ENCODE data around the gene CFAP299. TPM values are rescaled to one million over a fixed set of nuclear protein-coding genes. Genes with fewer than 3 reads are reported as not detected.

CFAP299 gene
- total and polyA plus RNA-seq, 9 of the 15 experiments (the other 6 are each of a cell fraction or from before 2014, with no cell fraction given), result 0.09 to 3.0 (median 0.76) TPM

DNA sequence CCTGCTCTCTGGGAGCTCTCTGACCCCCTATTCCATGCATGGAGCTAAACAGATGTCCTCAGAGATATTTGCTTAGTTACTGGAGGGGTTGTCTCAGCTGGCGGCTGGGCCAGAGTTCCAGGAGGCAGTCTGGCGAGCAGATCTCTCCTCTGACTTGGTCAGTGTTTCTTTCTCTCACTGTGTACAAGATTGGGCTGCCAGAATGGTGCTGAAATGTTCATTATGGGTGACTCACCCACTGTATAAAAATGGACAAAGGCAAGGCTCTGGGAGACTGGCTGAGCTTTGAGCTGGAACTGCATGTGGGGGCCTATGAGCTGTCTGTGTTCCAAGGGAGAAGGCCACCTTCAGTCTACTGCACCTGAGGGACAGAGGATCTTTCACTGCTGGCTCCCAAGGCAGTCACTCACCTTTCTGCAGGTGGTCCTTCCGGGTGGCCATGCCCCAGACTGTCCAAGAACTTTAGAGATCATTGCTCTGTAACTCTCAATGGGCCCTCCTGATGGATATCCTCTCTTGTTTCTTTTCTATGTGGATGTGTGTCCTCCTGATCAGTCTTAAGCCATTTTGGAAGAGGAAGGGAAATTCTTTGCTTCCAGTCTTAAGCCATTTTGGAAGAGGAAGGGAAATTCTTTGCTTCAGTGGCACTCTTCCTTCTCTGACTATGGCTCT is 88.2 kb downstream of the CFAP299 start:
- no peaks in the 10 kb centered on the region for H3K9me1 ChIP-seq (ENCODE audit: control insufficient read depth, insufficient read depth, low read length)
- FAIRE-seq, result no peak
- no peaks in the 10 kb centered on the region for H3K79me2 ChIP-seq (ENCODE audit: control insufficient read depth, insufficient read depth, low read length)
- peaks cover 0 to 22% of the 10 kb centered on the region in 2 experiments; a peak in 3 of 5 replicates for H3K4me1 ChIP-seq (replicated peaks in 1 of 2; ENCODE audit: control insufficient read depth in 2 of 2, insufficient read depth in 2 of 2, low read length in 2 of 2)
- H3K9me3 ChIP-seq (replicated peaks; ENCODE audit: control insufficient read depth, insufficient read depth, low read depth, low read length), result no peaks in the 10 kb centered on the region
- no peak overlapping the region for H3K4me3 ChIP-seq
- intact Hi-C loops (cut with micrococcal nuclease) (no loop called here), in situ Hi-C loops (cut with MboI) (no loop called here)
- peak overlapping the region in 1 of 2 experiments; percentile 45; a peak in 1 of 4 replicates for H3K9ac ChIP-seq (ENCODE audit: insufficient read depth in 1 of 2, low read depth in 2 of 2, low read length in 2 of 2)
- H3K36me3 ChIP-seq (ENCODE audit: control insufficient read depth, insufficient read depth, low read length), result no peaks in the 10 kb centered on the region
- H3K4me2 ChIP-seq (ENCODE audit: insufficient read depth, low read length), result peak overlapping the region; percentile 71
- 2% methylated on average over 3 of the region's 3 CpGs for WGBS (ENCODE audit: insufficient coverage, low coverage, missing lambda C conversion rate)
- no peaks in the 10 kb centered on the region for H3K27me3 ChIP-seq (ENCODE audit: control insufficient read depth in 2 of 2, insufficient read depth in 2 of 2, low read length in 2 of 2)
- POLR2A ChIA-PET, result no interaction called here
- peak in 2 of 4 experiments; percentile 9 to 20 for DNase-seq (ENCODE audit: extremely low read depth in 1 of 4, low spot score in 3 of 4)
- H2AFZ ChIP-seq (ENCODE audit: low read depth, low read length), result peak overlapping the region; percentile 82
- H3K27ac ChIP-seq (ENCODE audit: extremely low read depth, low read depth, low read length), result peak overlapping the region; percentile 74; the same call in 2 of the 3 replicates
- CTCF ChIA-PET (ENCODE audit: low intra/inter-chr PET ratio), result no interaction called here
- no peaks in the 10 kb centered on the region for H4K20me1 ChIP-seq (replicated peaks; ENCODE audit: control insufficient read depth, insufficient read depth, low read length)
- no TSS peak for BruUV-seq (replicated peaks)
- peak; percentile 81 for ATAC-seq
- TF ChIP-seq LCOR (CRISPR knock-in tag; IDR thresholded peaks at IDR 0.05), result 0 out of 2 replicates have a peak, but pooled peaks have one; percentile 12
- TF ChIP-seq, protein P1, sequence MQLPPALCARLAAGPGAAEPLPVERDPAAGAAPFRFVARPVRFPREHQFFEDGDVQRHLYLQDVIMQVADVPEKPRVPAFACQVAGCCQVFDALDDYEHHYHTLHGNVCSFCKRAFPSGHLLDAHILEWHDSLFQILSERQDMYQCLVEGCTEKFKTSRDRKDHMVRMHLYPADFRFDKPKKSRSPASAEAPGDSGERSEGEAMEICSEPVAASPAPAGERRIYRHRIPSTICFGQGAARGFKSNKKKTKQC (CRISPR knock-in tag; IDR thresholded peaks at IDR 0.05), result no peak
- peak; percentile 36; the same call in 1 of the 2 replicates for TF ChIP-seq NFRKB (IDR thresholded peaks at IDR 0.05; ENCODE audit: low read depth)
- TF ChIP-seq, protein P2, sequence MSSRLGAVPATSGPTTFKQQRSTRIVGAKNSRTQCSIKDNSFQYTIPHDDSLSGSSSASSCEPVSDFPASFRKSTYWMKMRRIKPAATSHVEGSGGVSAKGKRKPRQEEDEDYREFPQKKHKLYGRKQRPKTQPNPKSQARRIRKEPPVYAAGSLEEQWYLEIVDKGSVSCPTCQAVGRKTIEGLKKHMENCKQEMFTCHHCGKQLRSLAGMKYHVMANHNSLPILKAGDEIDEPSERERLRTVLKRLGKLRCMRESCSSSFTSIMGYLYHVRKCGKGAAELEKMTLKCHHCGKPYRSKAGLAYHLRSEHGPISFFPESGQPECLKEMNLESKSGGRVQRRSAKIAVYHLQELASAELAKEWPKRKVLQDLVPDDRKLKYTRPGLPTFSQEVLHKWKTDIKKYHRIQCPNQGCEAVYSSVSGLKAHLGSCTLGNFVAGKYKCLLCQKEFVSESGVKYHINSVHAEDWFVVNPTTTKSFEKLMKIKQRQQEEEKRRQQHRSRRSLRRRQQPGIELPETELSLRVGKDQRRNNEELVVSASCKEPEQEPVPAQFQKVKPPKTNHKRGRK (tag; IDR thresholded peaks at IDR 0.05), result no peak
- TF ChIP-seq ZNF324 (CRISPR knock-in tag; IDR thresholded peaks at IDR 0.05), result no peak
- no peak for TF ChIP-seq ATF2 (CRISPR knock-in tag; IDR thresholded peaks at IDR 0.05)
- TF ChIP-seq NEUROD1 (IDR thresholded peaks at IDR 0.05; ENCODE audit: borderline replicate concordance, low read depth, low read length, partially characterized antibody), result no peak
- TF ChIP-seq GABPB1 (CRISPR knock-in tag; IDR thresholded peaks at IDR 0.05), result 0 out of 2 replicates have a peak, but pooled peaks have one; percentile 24
- no peak for TF ChIP-seq TAF7 (tag; IDR thresholded peaks at IDR 0.05)
- peak; percentile 33; the same call in 1 of the 2 replicates for TF ChIP-seq AFF4 (CRISPR knock-in tag; IDR thresholded peaks at IDR 0.05)
- no peak for TF ChIP-seq MYC (IDR thresholded peaks at IDR 0.05; ENCODE audit: low read depth, low read length)
- TF ChIP-seq MYC (CRISPR knock-in tag; IDR thresholded peaks at IDR 0.05; ENCODE audit: borderline replicate concordance, low read depth), result peak; percentile 8; the same call in 1 of the 2 replicates
- no peak for TF ChIP-seq ZNF707 (CRISPR knock-in tag; conservative IDR thresholded peaks at IDR 0.05)
- peak; percentile 10; the same call in 1 of the 2 replicates for TF ChIP-seq ARID1B (IDR thresholded peaks at IDR 0.05)
- no peak for TF ChIP-seq SMARCA5 (IDR thresholded peaks at IDR 0.05)

Measured in K562 (cell line).